HL-60/S4 treated with phorbol 12-myristate 13-acetate at 8.2 ng/mL for 4 days and 3 days (cell line): ENCODE measurements around the gene ZNF793.

Source experiments
- in situ Hi-C: fragments of 300-500 bp; cut with MboI; formaldehyde crosslinking; loops from 2 replicates; pipeline ENCODE4 v1.15.0; 2022; ENCODE audit warnings: low sequenced_read_pairs

The ZNF793 gene

GRCh38 chr19:37506387-37507166, at the start of gene ZNF793:
TSS of gene ZNF793 (plus strand) at chr19:37506939. CDS start at chr19:37523440, 16,501 bp downstream.
- in situ Hi-C loops = no loop called here

- in situ Hi-C loops = no loop called here
These were observed 40.4 kb upstream of the ZNF793 start for GRCh38 chr19:37466277-37466797.

GRCh38 chr19:37466798-37467607, 39.7 kb upstream of the ZNF793 start, which contains the start of gene ZNF569:
TSS of gene ZNF569 (minus strand) at chr19:37467444. CDS start at chr19:37444921, 22,523 bp downstream.
- in situ Hi-C loops = no loop called here

- in situ Hi-C loops = no loop called here
These were observed 39.1 kb upstream of the ZNF793 start for GRCh38 chr19:37467608-37468090.

GRCh38 chr19:37468961-37469777, 37.6 kb upstream of the ZNF793 start, which contains the start of gene ZNF570:
TSS of gene ZNF570 (plus strand) at chr19:37469356. CDS start at chr19:37470355, 999 bp downstream.
- in situ Hi-C loops = no loop called here

GRCh38 chr19:37470216-37470615, 36.5 kb upstream of the ZNF793 start:
- in situ Hi-C loops = no loop called here

GRCh38 chr19:37472165-37472564, 34.6 kb upstream of the ZNF793 start:
- in situ Hi-C loops = no loop called here

GRCh38 chr19:37484406-37485168, 22.2 kb upstream of the ZNF793 start:
- in situ Hi-C loops = no loop called here

GRCh38 chr19:37492213-37492612, 14.5 kb upstream of the ZNF793 start:
- in situ Hi-C loops = no loop called here

- in situ Hi-C loops = no loop called here
These were observed 767 bp upstream of the ZNF793 start for GRCh38 chr19:37505958-37506386.

GRCh38 chr19:37507167-37507464, 377 bp downstream of the ZNF793 start:
- in situ Hi-C loops = no loop called here

- in situ Hi-C loops = no loop called here
These were observed 4.4 kb downstream of the ZNF793 start for GRCh38 chr19:37511186-37511585.

- in situ Hi-C loops = no loop called here
These were observed 5.1 kb downstream of the ZNF793 start for GRCh38 chr19:37511821-37512220.

- in situ Hi-C loops = no loop called here
These were observed 6.7 kb downstream of the ZNF793 start for GRCh38 chr19:37513397-37513796.

- in situ Hi-C loops = no loop called here
These were observed 13.2 kb downstream of the ZNF793 start for GRCh38 chr19:37519890-37520289.

GRCh38 chr19:37537391-37537947, 30.7 kb downstream of the ZNF793 start:
- in situ Hi-C loops = no loop called here

GRCh38 chr19:37551129-37551993, 44.6 kb downstream of the ZNF793 start:
- in situ Hi-C loops = no loop called here

GRCh38 chr19:37563518-37563917, 56.8 kb downstream of the ZNF793 start:
- in situ Hi-C loops = no loop called here
